Measurements from ENCODE around the gene SLC16A10.

Gene SLC16A10

GRCh38 chr6:111274593-111275217 lies 187.4 kb downstream of the SLC16A10 start:
- TF ChIP-seq SIN3A (IDR thresholded peaks at IDR 0.05; ENCODE audit: borderline replicate concordance, insufficient read depth, low read length) (no peak), POLR2AphosphoS5 (IDR thresholded peaks at IDR 0.05; ENCODE audit: low read depth, low read length) (no peak), FOXP2 (optimal IDR thresholded peaks at IDR 0.05; ENCODE audit: borderline replicate concordance, extremely low read depth, extremely low read length, insufficient read depth) (no peak)
- TF ChIP-seq, protein P1, sequence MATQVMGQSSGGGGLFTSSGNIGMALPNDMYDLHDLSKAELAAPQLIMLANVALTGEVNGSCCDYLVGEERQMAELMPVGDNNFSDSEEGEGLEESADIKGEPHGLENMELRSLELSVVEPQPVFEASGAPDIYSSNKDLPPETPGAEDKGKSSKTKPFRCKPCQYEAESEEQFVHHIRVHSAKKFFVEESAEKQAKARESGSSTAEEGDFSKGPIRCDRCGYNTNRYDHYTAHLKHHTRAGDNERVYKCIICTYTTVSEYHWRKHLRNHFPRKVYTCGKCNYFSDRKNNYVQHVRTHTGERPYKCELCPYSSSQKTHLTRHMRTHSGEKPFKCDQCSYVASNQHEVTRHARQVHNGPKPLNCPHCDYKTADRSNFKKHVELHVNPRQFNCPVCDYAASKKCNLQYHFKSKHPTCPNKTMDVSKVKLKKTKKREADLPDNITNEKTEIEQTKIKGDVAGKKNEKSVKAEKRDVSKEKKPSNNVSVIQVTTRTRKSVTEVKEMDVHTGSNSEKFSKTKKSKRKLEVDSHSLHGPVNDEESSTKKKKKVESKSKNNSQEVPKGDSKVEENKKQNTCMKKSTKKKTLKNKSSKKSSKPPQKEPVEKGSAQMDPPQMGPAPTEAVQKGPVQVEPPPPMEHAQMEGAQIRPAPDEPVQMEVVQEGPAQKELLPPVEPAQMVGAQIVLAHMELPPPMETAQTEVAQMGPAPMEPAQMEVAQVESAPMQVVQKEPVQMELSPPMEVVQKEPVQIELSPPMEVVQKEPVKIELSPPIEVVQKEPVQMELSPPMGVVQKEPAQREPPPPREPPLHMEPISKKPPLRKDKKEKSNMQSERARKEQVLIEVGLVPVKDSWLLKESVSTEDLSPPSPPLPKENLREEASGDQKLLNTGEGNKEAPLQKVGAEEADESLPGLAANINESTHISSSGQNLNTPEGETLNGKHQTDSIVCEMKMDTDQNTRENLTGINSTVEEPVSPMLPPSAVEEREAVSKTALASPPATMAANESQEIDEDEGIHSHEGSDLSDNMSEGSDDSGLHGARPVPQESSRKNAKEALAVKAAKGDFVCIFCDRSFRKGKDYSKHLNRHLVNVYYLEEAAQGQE (IDR thresholded peaks at IDR 0.05; ENCODE audit: insufficient read depth in 1 of 2, low read depth in 2 of 2, low read length in 2 of 2) = no peak

GRCh38 chr6:111276335-111276734 lies 189.0 kb downstream of the SLC16A10 start:
- no peak for TF ChIP-seq POLR2AphosphoS5 (IDR thresholded peaks at IDR 0.05; ENCODE audit: low read depth, low read length)
- no peak for TF ChIP-seq TAF1 (IDR thresholded peaks at IDR 0.05; ENCODE audit: borderline replicate concordance, insufficient read depth, low read length)
- no peak for TF ChIP-seq SIN3A (IDR thresholded peaks at IDR 0.05; ENCODE audit: borderline replicate concordance, insufficient read depth, low read length)
- TF ChIP-seq, protein P1 (IDR thresholded peaks at IDR 0.05; ENCODE audit: insufficient read depth in 1 of 2, low read depth in 2 of 2, low read length in 2 of 2) = no peak
- TF ChIP-seq FOXP2 (optimal IDR thresholded peaks at IDR 0.05; ENCODE audit: borderline replicate concordance, extremely low read depth, extremely low read length, insufficient read depth) = no peak

- no peak for TF ChIP-seq TAF1 (IDR thresholded peaks at IDR 0.05; ENCODE audit: borderline replicate concordance, insufficient read depth, low read length)
- no peak for TF ChIP-seq SIN3A (IDR thresholded peaks at IDR 0.05; ENCODE audit: borderline replicate concordance, insufficient read depth, low read length)
- TF ChIP-seq FOXP2 (optimal IDR thresholded peaks at IDR 0.05; ENCODE audit: borderline replicate concordance, extremely low read depth, extremely low read length, insufficient read depth) = no peak
- TF ChIP-seq, protein P1 (IDR thresholded peaks at IDR 0.05; ENCODE audit: insufficient read depth in 1 of 2, low read depth in 2 of 2, low read length in 2 of 2) = no peak
- TF ChIP-seq POLR2AphosphoS5 (IDR thresholded peaks at IDR 0.05; ENCODE audit: low read depth, low read length) = no peak
These were observed 189.4 kb downstream of the SLC16A10 start for GRCh38 chr6:111276736-111277135.

- no peak for TF ChIP-seq SIN3A (IDR thresholded peaks at IDR 0.05; ENCODE audit: borderline replicate concordance, insufficient read depth, low read length)
- no peak for TF ChIP-seq TAF1 (IDR thresholded peaks at IDR 0.05; ENCODE audit: borderline replicate concordance, insufficient read depth, low read length)
- TF ChIP-seq POLR2AphosphoS5 (IDR thresholded peaks at IDR 0.05; ENCODE audit: low read depth, low read length) = no peak
- no peak for TF ChIP-seq FOXP2 (optimal IDR thresholded peaks at IDR 0.05; ENCODE audit: borderline replicate concordance, extremely low read depth, extremely low read length, insufficient read depth)
- TF ChIP-seq, protein P1 (IDR thresholded peaks at IDR 0.05; ENCODE audit: insufficient read depth in 1 of 2, low read depth in 2 of 2, low read length in 2 of 2) = no peak
These were observed 190.5 kb downstream of the SLC16A10 start for GRCh38 chr6:111277819-111278218.
